ENCODE results near the gene SEM1. TPM values are rescaled to one million over a fixed set of nuclear protein-coding genes. Genes with fewer than 3 reads are reported as not detected.
A peak's percentile ranks its signal among the peaks of the same experiment; 100 is the strongest.

The SEM1 gene
- total RNA-seq, 1 experiment from 2014 or later = 131 TPM

- Histone ChIP-seq H3K4me3 (no peak overlapping the region), H3K4me1 (replicated peaks; ENCODE audit: insufficient read depth) (peaks cover 15% of the 10 kb centered on the region), H3K9me2 (ENCODE audit: insufficient read depth) (no peaks in the 10 kb centered on the region), H3K27me3 (ENCODE audit: insufficient read depth, low read depth) (no peaks in the 10 kb centered on the region), H4K20me1 (ENCODE audit: insufficient read depth) (no peaks in the 10 kb centered on the region), H3K79me2 (ENCODE audit: low read depth) (no peaks in the 10 kb centered on the region), H3K36me3 (ENCODE audit: low read depth) (no peaks in the 10 kb centered on the region), H3K4me2 (no peak overlapping the region), H2AFZ (no peak overlapping the region), H3K27ac (no peak overlapping the region), H3F3A (ENCODE audit: insufficient read depth, low read depth) (peaks cover 14% of the 10 kb centered on the region; the same call in 1 of the 2 replicates), H3K9me3 (ENCODE audit: insufficient read depth, low read depth) (no peaks in the 10 kb centered on the region)
- TF ChIP-seq, protein P1, sequence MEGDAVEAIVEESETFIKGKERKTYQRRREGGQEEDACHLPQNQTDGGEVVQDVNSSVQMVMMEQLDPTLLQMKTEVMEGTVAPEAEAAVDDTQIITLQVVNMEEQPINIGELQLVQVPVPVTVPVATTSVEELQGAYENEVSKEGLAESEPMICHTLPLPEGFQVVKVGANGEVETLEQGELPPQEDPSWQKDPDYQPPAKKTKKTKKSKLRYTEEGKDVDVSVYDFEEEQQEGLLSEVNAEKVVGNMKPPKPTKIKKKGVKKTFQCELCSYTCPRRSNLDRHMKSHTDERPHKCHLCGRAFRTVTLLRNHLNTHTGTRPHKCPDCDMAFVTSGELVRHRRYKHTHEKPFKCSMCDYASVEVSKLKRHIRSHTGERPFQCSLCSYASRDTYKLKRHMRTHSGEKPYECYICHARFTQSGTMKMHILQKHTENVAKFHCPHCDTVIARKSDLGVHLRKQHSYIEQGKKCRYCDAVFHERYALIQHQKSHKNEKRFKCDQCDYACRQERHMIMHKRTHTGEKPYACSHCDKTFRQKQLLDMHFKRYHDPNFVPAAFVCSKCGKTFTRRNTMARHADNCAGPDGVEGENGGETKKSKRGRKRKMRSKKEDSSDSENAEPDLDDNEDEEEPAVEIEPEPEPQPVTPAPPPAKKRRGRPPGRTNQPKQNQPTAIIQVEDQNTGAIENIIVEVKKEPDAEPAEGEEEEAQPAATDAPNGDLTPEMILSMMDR (conservative IDR thresholded peaks at IDR 0.05) = no peak
- TF ChIP-seq EZH2 (IDR thresholded peaks at IDR 0.05; ENCODE audit: low read depth) = no peak
- CTCF ChIA-PET = no interaction called here
- POLR2A ChIA-PET (ENCODE audit: unreplicated experiment) = interaction anchor here (0.6 kb wide), 1 partner anchor 141 kb away, joined by 5 read pairs; no protein-coding TSS in a partner anchor
- intact Hi-C loops (cut with micrococcal nuclease; ENCODE audit: unreplicated experiment) = no loop called here
- no peak for DNase-seq
- no TSS peak for BruUV-seq (replicated peaks)
Measured at GRCh38 chr7:96738705-96739104, 29.1 kb upstream of the SEM1 start.

DNA sequence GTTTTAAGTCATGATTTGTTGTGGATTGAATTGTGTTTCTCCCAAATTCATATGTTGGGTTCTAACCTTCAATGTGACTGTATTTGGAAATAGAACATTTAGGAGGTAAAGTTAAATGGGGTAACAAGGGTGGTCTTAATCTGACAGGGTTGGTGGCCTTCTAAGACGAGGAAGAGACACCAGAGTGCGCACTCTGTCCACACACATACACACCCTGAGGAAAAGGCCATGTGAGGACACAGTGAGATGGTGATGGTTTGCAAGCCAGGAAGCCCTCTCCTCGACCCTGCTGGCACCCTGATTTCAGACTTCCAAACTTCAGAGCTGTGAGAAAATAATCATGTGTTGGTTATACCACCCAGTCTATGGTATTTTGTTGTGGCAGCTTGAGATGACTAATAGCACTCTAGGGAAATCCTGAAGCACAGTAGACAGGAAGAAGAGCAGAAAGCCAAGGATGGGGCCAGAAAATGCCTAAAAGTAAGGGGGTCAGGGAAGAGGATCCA lies 28.0 kb upstream of the SEM1 start:
- Histone ChIP-seq H3K27ac (no peak overlapping the region), H3K4me2 (no peak overlapping the region), H3K4me3 (no peak overlapping the region), H3K4me1 (replicated peaks; ENCODE audit: insufficient read depth) (peaks cover 21% of the 10 kb centered on the region), H3F3A (ENCODE audit: insufficient read depth, low read depth) (peaks cover 16% of the 10 kb centered on the region; the same call in 1 of the 2 replicates), H4K20me1 (ENCODE audit: insufficient read depth) (no peaks in the 10 kb centered on the region), H3K79me2 (ENCODE audit: low read depth) (no peaks in the 10 kb centered on the region), H3K36me3 (ENCODE audit: low read depth) (no peaks in the 10 kb centered on the region), H3K27me3 (ENCODE audit: insufficient read depth, low read depth) (no peaks in the 10 kb centered on the region), H3K9me2 (ENCODE audit: insufficient read depth) (no peaks in the 10 kb centered on the region), H2AFZ (no peak overlapping the region), H3K9me3 (ENCODE audit: insufficient read depth, low read depth) (no peaks in the 10 kb centered on the region)
- TF ChIP-seq EZH2 (IDR thresholded peaks at IDR 0.05; ENCODE audit: low read depth) = no peak
- TF ChIP-seq, protein P1 (conservative IDR thresholded peaks at IDR 0.05) = no peak
- DNase-seq = no peak
- intact Hi-C loops (cut with micrococcal nuclease; ENCODE audit: unreplicated experiment) = no loop called here
- ChIA-PET CTCF (no interaction called here), POLR2A (ENCODE audit: unreplicated experiment) (no interaction called here)
- BruUV-seq (replicated peaks) = no TSS peak

GRCh38 chr7:96734343-96734742 lies 24.7 kb upstream of the SEM1 start:
- H3K27me3 ChIP-seq (ENCODE audit: insufficient read depth, low read depth) = no peaks in the 10 kb centered on the region
- H3K27ac ChIP-seq = no peak overlapping the region
- intact Hi-C loops (cut with micrococcal nuclease; ENCODE audit: unreplicated experiment) = no loop called here
- H3K9me2 ChIP-seq (ENCODE audit: insufficient read depth) = no peaks in the 10 kb centered on the region
- peaks cover 39% of the 10 kb centered on the region for H3K4me1 ChIP-seq (replicated peaks; ENCODE audit: insufficient read depth)
- POLR2A ChIA-PET (ENCODE audit: unreplicated experiment) = no interaction called here
- no peak overlapping the region for H3K4me3 ChIP-seq
- peak overlapping the region; percentile 43 for H2AFZ ChIP-seq
- CTCF ChIA-PET = no interaction called here
- no peaks in the 10 kb centered on the region for H3K36me3 ChIP-seq (ENCODE audit: low read depth)
- TF ChIP-seq EZH2 (IDR thresholded peaks at IDR 0.05; ENCODE audit: low read depth) = no peak
- TF ChIP-seq, protein P1 (conservative IDR thresholded peaks at IDR 0.05) = no peak
- no peaks in the 10 kb centered on the region for H3K79me2 ChIP-seq (ENCODE audit: low read depth)
- H4K20me1 ChIP-seq (ENCODE audit: insufficient read depth) = no peaks in the 10 kb centered on the region
- BruUV-seq (replicated peaks) = no TSS peak
- peak overlapping the region; percentile 34 for H3K4me2 ChIP-seq
- peak in 1 of 2 experiments; percentile 52 for DNase-seq
- no peaks in the 10 kb centered on the region; the same call in 1 of the 2 replicates for H3K9me3 ChIP-seq (ENCODE audit: insufficient read depth, low read depth)
- peaks cover 23% of the 10 kb centered on the region; the same call in 1 of the 2 replicates for H3F3A ChIP-seq (ENCODE audit: insufficient read depth, low read depth)
